HUES6 (cell line): ENCODE measurements around the gene KCNIP3.
"Not testable (repeated sequence)": the region's sequence is repeated elsewhere in the genome, so short reads cannot be mapped to it uniquely, and the experiment has no call there.

Source experiments
- H3K27ac ChIP-seq: 2 replicates; pipeline ENCODE4 v1.7.0; 2013; ENCODE audit warnings: low read depth, mild to moderate bottlenecking, low read length, inconsistent platforms
- H3K27me3 ChIP-seq: 2 replicates; pipeline ENCODE4 v1.6.1; 2013; ENCODE audit warnings: low read length; ENCODE audit not compliant: control insufficient read depth, insufficient read depth
- H3K36me3 ChIP-seq: 2 replicates; pipeline ENCODE4 v1.6.1; 2013; ENCODE audit warnings: low read length; ENCODE audit not compliant: control insufficient read depth, insufficient read depth
- H3K4me1 ChIP-seq: 2 replicates; pipeline ENCODE4 v1.6.1; 2013; ENCODE audit warnings: low read length; ENCODE audit not compliant: control insufficient read depth, insufficient read depth
- H3K4me3 ChIP-seq: 2 replicates; pipeline ENCODE4 v1.5.1; 2013; ENCODE audit warnings: low read depth, low read length
- H3K9ac ChIP-seq: one replicate; pipeline ENCODE4 v1.6.1; 2013; ENCODE audit warnings: mild to moderate bottlenecking, low read length
- H3K9me3 ChIP-seq: 2 replicates; pipeline ENCODE4 v1.6.1; 2013; ENCODE audit warnings: low read depth, low read length; ENCODE audit not compliant: control insufficient read depth, insufficient read depth

Gene KCNIP3

GRCh38 chr2:95352310-95353054, 55.3 kb downstream of the KCNIP3 start:
- H3K9me3 ChIP-seq = no peaks in the 10 kb centered on the region
- H3K4me1 ChIP-seq = no peaks in the 10 kb centered on the region
- H3K27me3 ChIP-seq = peaks cover 28% of the 10 kb centered on the region
- H3K4me3 ChIP-seq = no peak overlapping the region
- H3K36me3 ChIP-seq = no peaks in the 10 kb centered on the region
- H3K9ac ChIP-seq = no peak overlapping the region
- H3K27ac ChIP-seq = no peak overlapping the region

GRCh38 chr2:95353055-95353575, 56.0 kb downstream of the KCNIP3 start:
- H3K27me3 ChIP-seq = peaks cover 21% of the 10 kb centered on the region
- H3K9me3 ChIP-seq = no peaks in the 10 kb centered on the region

GRCh38 chr2:95353613-95354468, 56.7 kb downstream of the KCNIP3 start:
- no peaks in the 10 kb centered on the region for H3K36me3 ChIP-seq
- H3K4me3 ChIP-seq = no peak overlapping the region
- no peaks in the 10 kb centered on the region for H3K4me1 ChIP-seq
- H3K9ac ChIP-seq = no peak overlapping the region
- peaks cover 14% of the 10 kb centered on the region for H3K27me3 ChIP-seq
- H3K27ac ChIP-seq = no peak overlapping the region
- H3K9me3 ChIP-seq = no peaks in the 10 kb centered on the region

More at GRCh38 chr2:95353055-95353575, 56.0 kb downstream of the KCNIP3 start:
- H3K9ac ChIP-seq = no peak overlapping the region
- no peak overlapping the region for H3K4me3 ChIP-seq
- H3K36me3 ChIP-seq = no peaks in the 10 kb centered on the region
- no peaks in the 10 kb centered on the region for H3K4me1 ChIP-seq
- H3K27ac ChIP-seq = no peak overlapping the region

GRCh38 chr2:95354469-95354901, 57.3 kb downstream of the KCNIP3 start:
- Histone ChIP-seq H3K27ac (no peak overlapping the region), H3K4me3 (no peak overlapping the region), H3K36me3 (no peaks in the 10 kb centered on the region), H3K27me3 (peaks cover 8% of the 10 kb centered on the region; the same call in 1 of the 2 replicates), H3K9me3 (no peaks in the 10 kb centered on the region), H3K9ac (no peak overlapping the region), H3K4me1 (no peaks in the 10 kb centered on the region)

GRCh38 chr2:95354925-95355324, 57.8 kb downstream of the KCNIP3 start:
- Histone ChIP-seq H3K9ac (no peak overlapping the region), H3K27me3 (peaks cover 4% of the 10 kb centered on the region; the same call in 1 of the 2 replicates), H3K4me1 (no peaks in the 10 kb centered on the region), H3K4me3 (no peak overlapping the region), H3K9me3 (no peaks in the 10 kb centered on the region), H3K36me3 (no peaks in the 10 kb centered on the region), H3K27ac (no peak overlapping the region)

- not testable (repeated sequence) for H3K4me3 ChIP-seq, H3K4me1 ChIP-seq, H3K9ac ChIP-seq, H3K9me3 ChIP-seq, H3K27ac ChIP-seq, H3K36me3 ChIP-seq, H3K27me3 ChIP-seq
These were observed 58.3 kb downstream of the KCNIP3 start for GRCh38 chr2:95355486-95355885.

GRCh38 chr2:95356821-95357700, 59.9 kb downstream of the KCNIP3 start:
- no peak overlapping the region for H3K27ac ChIP-seq
- no peaks in the 10 kb centered on the region for H3K9me3 ChIP-seq
- no peaks in the 10 kb centered on the region for H3K27me3 ChIP-seq
- H3K4me3 ChIP-seq = no peak overlapping the region
- no peaks in the 10 kb centered on the region for H3K4me1 ChIP-seq
- H3K36me3 ChIP-seq = no peaks in the 10 kb centered on the region
- H3K9ac ChIP-seq = no peak overlapping the region

- Histone ChIP-seq H3K27ac (no peak overlapping the region), H3K27me3 (no peaks in the 10 kb centered on the region), H3K4me1 (no peaks in the 10 kb centered on the region), H3K4me3 (no peak overlapping the region), H3K9me3 (no peaks in the 10 kb centered on the region), H3K36me3 (no peaks in the 10 kb centered on the region), H3K9ac (no peak overlapping the region)
These were observed 60.7 kb downstream of the KCNIP3 start for GRCh38 chr2:95357717-95358280.

- Histone ChIP-seq H3K36me3 (no peaks in the 10 kb centered on the region), H3K9me3 (no peaks in the 10 kb centered on the region), H3K27me3 (no peaks in the 10 kb centered on the region), H3K4me3 (no peak overlapping the region), H3K27ac (no peak overlapping the region), H3K9ac (no peak overlapping the region), H3K4me1 (no peaks in the 10 kb centered on the region)
These were observed 61.9 kb downstream of the KCNIP3 start for GRCh38 chr2:95359031-95359430.

GRCh38 chr2:95359501-95359930, 62.4 kb downstream of the KCNIP3 start:
- Histone ChIP-seq H3K27me3 (no peaks in the 10 kb centered on the region), H3K9ac (no peak overlapping the region), H3K9me3 (no peaks in the 10 kb centered on the region), H3K4me3 (no peak overlapping the region), H3K4me1 (no peaks in the 10 kb centered on the region), H3K27ac (no peak overlapping the region), H3K36me3 (no peaks in the 10 kb centered on the region)
